ENCODE results near the gene LCTL. TPM values are rescaled to one million over a fixed set of nuclear protein-coding genes. Genes with fewer than 3 reads are reported as not detected.

LCTL gene
- polyA plus RNA-seq, 1 donor from 2014 or later: not detected

GRCh38 chr15:66581972-66582537, 16.3 kb upstream of the LCTL start:
- Histone ChIP-seq H3K9ac (ENCODE audit: low read length) (no peak overlapping the region), H3K4me3 (ENCODE audit: low read length) (no peak overlapping the region), H3K79me2 (replicated peaks; ENCODE audit: insufficient read depth, low read length) (no peaks in the 10 kb centered on the region), H3K4me2 (ENCODE audit: low read length) (no peak overlapping the region), H2AFZ (ENCODE audit: low read depth, low read length) (no peak overlapping the region), H3K27me3 (ENCODE audit: insufficient read depth, low read depth, low read length) (no peaks in the 10 kb centered on the region), H3K9me2 (ENCODE audit: insufficient read depth, low read length) (no peaks in the 10 kb centered on the region), H4K20me1 (ENCODE audit: insufficient read depth) (no peaks in the 10 kb centered on the region), H3K9me3 (ENCODE audit: low read length) (no peaks in the 10 kb centered on the region), H3K27ac (ENCODE audit: low read length) (no peak overlapping the region), H3F3A (ENCODE audit: insufficient read depth, low read length, poor library complexity, severe bottlenecking) (no peaks in the 10 kb centered on the region), H3K36me3 (ENCODE audit: insufficient read depth, low read length) (no peaks in the 10 kb centered on the region)
- no peak for TF ChIP-seq TAF1 (IDR thresholded peaks at IDR 0.05; ENCODE audit: low read depth)
- no peak for TF ChIP-seq RAD21 (conservative IDR thresholded peaks at IDR 0.05)

GRCh38 chr15:66580643-66581042, 14.8 kb upstream of the LCTL start:
- H3K4me3 ChIP-seq (ENCODE audit: low read length): no peak overlapping the region
- no peaks in the 10 kb centered on the region for H3F3A ChIP-seq (ENCODE audit: insufficient read depth, low read length, poor library complexity, severe bottlenecking)
- no peaks in the 10 kb centered on the region for H3K36me3 ChIP-seq (ENCODE audit: insufficient read depth, low read length)
- no peak overlapping the region for H3K27ac ChIP-seq (ENCODE audit: low read length)
- H3K9me2 ChIP-seq (ENCODE audit: insufficient read depth, low read length): no peaks in the 10 kb centered on the region
- H2AFZ ChIP-seq (ENCODE audit: low read depth, low read length): no peak overlapping the region
- H3K4me2 ChIP-seq (ENCODE audit: low read length): no peak overlapping the region
- H3K79me2 ChIP-seq (replicated peaks; ENCODE audit: insufficient read depth, low read length): no peaks in the 10 kb centered on the region
- no peaks in the 10 kb centered on the region for H4K20me1 ChIP-seq (ENCODE audit: insufficient read depth)
- no peak overlapping the region for H3K9ac ChIP-seq (ENCODE audit: low read length)
- H3K27me3 ChIP-seq (ENCODE audit: insufficient read depth, low read depth, low read length): no peaks in the 10 kb centered on the region
- H3K9me3 ChIP-seq (ENCODE audit: low read length): no peaks in the 10 kb centered on the region
- TF ChIP-seq CTCF (IDR thresholded peaks at IDR 0.05; ENCODE audit: poor library complexity, severe bottlenecking) (no peak), RAD21 (conservative IDR thresholded peaks at IDR 0.05) (no peak), EP300 (conservative IDR thresholded peaks at IDR 0.05; ENCODE audit: poor library complexity, severe bottlenecking) (no peak), TAF1 (IDR thresholded peaks at IDR 0.05; ENCODE audit: low read depth) (no peak), POLR2AphosphoS5 (IDR thresholded peaks at IDR 0.05) (no peak), EZH2 (IDR thresholded peaks at IDR 0.05; ENCODE audit: borderline replicate concordance, insufficient read depth, low read length, poor library complexity, severe bottlenecking) (no peak), SMC3 (conservative IDR thresholded peaks at IDR 0.05; ENCODE audit: poor library complexity) (no peak), MXI1 (conservative IDR thresholded peaks at IDR 0.05; ENCODE audit: poor library complexity, severe bottlenecking) (no peak)
- TF ChIP-seq, protein P1, sequence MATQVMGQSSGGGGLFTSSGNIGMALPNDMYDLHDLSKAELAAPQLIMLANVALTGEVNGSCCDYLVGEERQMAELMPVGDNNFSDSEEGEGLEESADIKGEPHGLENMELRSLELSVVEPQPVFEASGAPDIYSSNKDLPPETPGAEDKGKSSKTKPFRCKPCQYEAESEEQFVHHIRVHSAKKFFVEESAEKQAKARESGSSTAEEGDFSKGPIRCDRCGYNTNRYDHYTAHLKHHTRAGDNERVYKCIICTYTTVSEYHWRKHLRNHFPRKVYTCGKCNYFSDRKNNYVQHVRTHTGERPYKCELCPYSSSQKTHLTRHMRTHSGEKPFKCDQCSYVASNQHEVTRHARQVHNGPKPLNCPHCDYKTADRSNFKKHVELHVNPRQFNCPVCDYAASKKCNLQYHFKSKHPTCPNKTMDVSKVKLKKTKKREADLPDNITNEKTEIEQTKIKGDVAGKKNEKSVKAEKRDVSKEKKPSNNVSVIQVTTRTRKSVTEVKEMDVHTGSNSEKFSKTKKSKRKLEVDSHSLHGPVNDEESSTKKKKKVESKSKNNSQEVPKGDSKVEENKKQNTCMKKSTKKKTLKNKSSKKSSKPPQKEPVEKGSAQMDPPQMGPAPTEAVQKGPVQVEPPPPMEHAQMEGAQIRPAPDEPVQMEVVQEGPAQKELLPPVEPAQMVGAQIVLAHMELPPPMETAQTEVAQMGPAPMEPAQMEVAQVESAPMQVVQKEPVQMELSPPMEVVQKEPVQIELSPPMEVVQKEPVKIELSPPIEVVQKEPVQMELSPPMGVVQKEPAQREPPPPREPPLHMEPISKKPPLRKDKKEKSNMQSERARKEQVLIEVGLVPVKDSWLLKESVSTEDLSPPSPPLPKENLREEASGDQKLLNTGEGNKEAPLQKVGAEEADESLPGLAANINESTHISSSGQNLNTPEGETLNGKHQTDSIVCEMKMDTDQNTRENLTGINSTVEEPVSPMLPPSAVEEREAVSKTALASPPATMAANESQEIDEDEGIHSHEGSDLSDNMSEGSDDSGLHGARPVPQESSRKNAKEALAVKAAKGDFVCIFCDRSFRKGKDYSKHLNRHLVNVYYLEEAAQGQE (IDR thresholded peaks at IDR 0.05; ENCODE audit: borderline replicate concordance): no peak

Data from neural cell (in vitro differentiated cells).